Activated T-helper 17 cell treated with anti-CD3 and anti-CD28 coated beads, Interleukin-2, amount 50 U/mL, for 72 hours (primary cell): Measurements from ENCODE around the gene TESMIN. TPM values are rescaled to one million over a fixed set of nuclear protein-coding genes. Genes with fewer than 3 reads are reported as not detected.

Experiments used
- ATAC-seq: fragments of 150-1000 bp; cut with Tn5 transposase; replicated peaks from 2 replicates; pipeline ENCODE4 v1.10.0; 2021; ENCODE audit warnings: mild to moderate bottlenecking, moderate library complexity
- H3K27ac Mint-ChIP-seq: one replicate; pipeline ENCODE4 v1.8.0; 2022; ENCODE audit warnings: mixed read lengths
- H3K27me3 Mint-ChIP-seq: one replicate; pipeline ENCODE4 v1.8.0; 2022; ENCODE audit warnings: mixed read lengths
- H3K36me3 Mint-ChIP-seq: one replicate; pipeline ENCODE4 v1.8.0; 2022; ENCODE audit warnings: low read depth, mild to moderate bottlenecking, mixed read lengths
- H3K4me1 Mint-ChIP-seq: one replicate; pipeline ENCODE4 v1.8.0; 2022; ENCODE audit warnings: mixed read lengths
- H3K4me3 Mint-ChIP-seq: one replicate; pipeline ENCODE4 v1.8.0; 2022; ENCODE audit warnings: mild to moderate bottlenecking, mixed read lengths
- H3K9me3 Mint-ChIP-seq: one replicate; pipeline ENCODE4 v1.8.0; 2022; ENCODE audit warnings: mixed read lengths
- total RNA-seq, 2 donors: library from RNA; stranded (reverse); gene quantifications; one replicate each; pipeline ENCODE4 v1.2.3, GENCODE V29; 2022

TESMIN gene, protein sequence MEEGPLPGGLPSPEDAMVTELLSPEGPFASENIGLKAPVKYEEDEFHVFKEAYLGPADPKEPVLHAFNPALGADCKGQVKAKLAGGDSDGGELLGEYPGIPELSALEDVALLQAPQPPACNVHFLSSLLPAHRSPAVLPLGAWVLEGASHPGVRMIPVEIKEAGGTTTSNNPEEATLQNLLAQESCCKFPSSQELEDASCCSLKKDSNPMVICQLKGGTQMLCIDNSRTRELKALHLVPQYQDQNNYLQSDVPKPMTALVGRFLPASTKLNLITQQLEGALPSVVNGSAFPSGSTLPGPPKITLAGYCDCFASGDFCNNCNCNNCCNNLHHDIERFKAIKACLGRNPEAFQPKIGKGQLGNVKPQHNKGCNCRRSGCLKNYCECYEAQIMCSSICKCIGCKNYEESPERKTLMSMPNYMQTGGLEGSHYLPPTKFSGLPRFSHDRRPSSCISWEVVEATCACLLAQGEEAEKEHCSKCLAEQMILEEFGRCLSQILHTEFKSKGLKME
- total RNA-seq, result 10 to 100 TPM in 1 of 2 donors, 1 to 10 TPM in 1; 7.7 to 11.8 TPM

DNA sequence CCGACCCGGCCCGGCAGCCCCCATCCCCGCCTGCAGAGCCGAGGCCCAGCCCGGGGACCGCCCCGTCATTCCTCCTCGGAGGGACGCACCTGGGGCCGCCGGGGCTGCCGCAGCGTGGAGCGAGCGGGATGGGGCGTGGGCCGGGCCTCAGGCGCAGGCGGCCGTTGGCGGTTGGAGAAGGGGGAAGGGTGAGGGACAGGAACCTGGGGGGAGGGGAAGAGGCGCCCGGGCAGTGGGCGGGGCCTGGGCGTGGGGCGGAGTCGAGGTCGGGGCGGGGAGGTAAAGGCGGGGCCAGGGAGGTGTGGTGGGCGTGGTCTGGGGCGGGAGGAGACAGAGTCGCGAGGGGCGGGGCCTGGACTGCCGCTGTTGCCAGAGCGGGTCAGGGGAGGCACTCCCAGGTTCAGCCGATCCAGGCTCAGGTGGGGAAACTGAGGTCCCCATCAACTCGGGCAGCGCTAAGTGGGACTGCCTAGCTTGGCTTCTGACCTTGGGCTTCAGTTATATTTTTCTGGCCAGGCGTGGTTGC, at the start of gene TESMIN:
TESMIN (minus strand) TSS at position 190 of the 526 bp plus-strand sequence. CDS start 860 bp downstream, outside the sequence.
- H3K27ac Mint-ChIP-seq, result peak within 1 kb of the TSS; percentile 30
- peaks cover 6% of the 10 kb centered on the region for H3K36me3 Mint-ChIP-seq
- H3K27me3 Mint-ChIP-seq, result no peaks in the 10 kb centered on the region
- H3K9me3 Mint-ChIP-seq, result no peaks in the 10 kb centered on the region
- H3K4me1 Mint-ChIP-seq, result no peaks in the 10 kb centered on the region
- peak within 1 kb of the TSS; percentile 82 for H3K4me3 Mint-ChIP-seq
- peak; percentile 96 for ATAC-seq

DNA sequence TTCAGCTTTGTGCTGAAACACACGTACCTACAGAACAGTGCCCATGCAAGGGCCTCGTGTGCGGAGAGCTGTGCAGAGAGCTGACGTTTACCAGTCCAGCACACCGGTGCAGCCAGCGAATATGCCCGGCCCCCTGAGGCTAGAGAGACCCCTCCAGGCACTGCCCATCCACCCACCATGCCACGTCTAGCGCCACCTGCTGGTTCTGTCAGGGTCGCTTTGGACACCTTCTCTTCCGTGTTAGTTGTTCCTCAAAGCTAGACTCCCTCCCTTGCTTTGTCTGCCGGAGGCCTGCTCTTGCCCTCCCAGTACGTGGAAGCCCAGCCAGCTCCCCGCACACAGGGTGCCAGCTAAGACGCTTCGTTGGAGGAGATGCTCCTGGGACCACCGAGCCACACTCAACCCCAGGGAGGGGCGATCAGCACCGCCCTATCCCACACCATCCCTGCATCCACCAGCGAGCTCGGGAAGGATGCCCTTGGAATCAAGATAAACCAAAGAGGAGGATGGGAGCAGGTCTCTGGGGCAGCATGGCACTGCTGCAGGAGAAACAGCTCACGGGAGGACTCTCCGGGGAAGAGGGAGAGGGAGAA, 47.0 kb upstream of the TESMIN start:
- Mint-ChIP-seq H3K27me3 (no peaks in the 10 kb centered on the region), H3K36me3 (peaks cover 57% of the 10 kb centered on the region), H3K4me1 (no peaks in the 10 kb centered on the region), H3K27ac (no peak overlapping the region), H3K4me3 (no peak overlapping the region), H3K9me3 (no peaks in the 10 kb centered on the region)
- peak; percentile 31 for ATAC-seq

DNA sequence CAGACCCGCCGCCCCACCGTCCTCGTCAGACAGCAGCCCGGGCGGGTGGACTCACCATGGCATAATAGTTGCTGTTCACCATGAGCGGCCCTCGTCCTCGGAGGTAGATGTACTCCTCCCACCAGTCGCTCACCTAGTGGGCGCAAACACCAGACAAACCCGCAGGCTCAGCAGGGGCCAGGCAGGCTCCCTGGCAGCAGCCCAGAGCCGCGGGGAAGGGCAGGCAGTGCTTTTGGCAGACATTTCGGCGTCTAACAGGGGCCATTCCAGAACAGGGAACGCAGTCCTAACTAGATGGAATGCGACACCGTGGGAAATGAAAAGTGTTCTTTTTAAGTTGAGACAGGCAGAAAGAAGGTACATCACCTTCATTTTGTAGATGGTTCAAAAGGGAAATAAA, 45.5 kb upstream of the TESMIN start:
- peaks cover 52% of the 10 kb centered on the region for H3K36me3 Mint-ChIP-seq
- no peaks in the 10 kb centered on the region for H3K4me1 Mint-ChIP-seq
- H3K27me3 Mint-ChIP-seq, result no peaks in the 10 kb centered on the region
- H3K27ac Mint-ChIP-seq, result no peak overlapping the region
- H3K4me3 Mint-ChIP-seq, result no peak overlapping the region
- H3K9me3 Mint-ChIP-seq, result no peaks in the 10 kb centered on the region
- no peak for ATAC-seq

DNA sequence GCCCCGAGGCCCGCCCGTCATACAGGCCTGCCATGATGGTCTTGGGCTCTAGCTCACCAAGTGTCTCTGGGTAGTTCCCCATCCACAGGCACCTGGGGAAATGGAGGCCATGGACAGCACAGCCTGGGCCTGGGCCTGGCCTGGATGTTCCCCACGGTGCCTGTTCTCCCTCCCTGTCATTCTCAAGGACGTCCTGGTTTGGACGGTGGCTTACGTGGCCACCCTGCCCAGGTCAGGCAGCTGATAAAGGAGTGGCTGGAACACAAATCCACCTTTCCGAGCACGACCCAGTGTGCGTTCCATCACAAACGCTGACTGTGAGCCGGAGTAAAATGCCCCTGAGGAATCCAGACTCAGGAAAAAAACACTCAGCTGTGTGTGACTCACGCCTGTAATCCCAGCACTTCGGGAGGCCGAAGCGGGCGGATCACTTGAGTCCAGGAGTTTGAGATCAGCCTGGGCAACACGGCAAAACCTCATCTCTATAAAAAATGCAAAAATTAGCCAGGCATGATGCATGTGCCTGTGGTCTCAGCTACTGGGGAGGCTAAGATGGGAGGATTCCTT, 41.2 kb upstream of the TESMIN start:
- no peak overlapping the region for H3K27ac Mint-ChIP-seq
- H3K4me1 Mint-ChIP-seq, result no peaks in the 10 kb centered on the region
- ATAC-seq, result no peak
- no peaks in the 10 kb centered on the region for H3K27me3 Mint-ChIP-seq
- H3K4me3 Mint-ChIP-seq, result no peak overlapping the region
- no peaks in the 10 kb centered on the region for H3K9me3 Mint-ChIP-seq
- peaks cover 50% of the 10 kb centered on the region for H3K36me3 Mint-ChIP-seq

DNA sequence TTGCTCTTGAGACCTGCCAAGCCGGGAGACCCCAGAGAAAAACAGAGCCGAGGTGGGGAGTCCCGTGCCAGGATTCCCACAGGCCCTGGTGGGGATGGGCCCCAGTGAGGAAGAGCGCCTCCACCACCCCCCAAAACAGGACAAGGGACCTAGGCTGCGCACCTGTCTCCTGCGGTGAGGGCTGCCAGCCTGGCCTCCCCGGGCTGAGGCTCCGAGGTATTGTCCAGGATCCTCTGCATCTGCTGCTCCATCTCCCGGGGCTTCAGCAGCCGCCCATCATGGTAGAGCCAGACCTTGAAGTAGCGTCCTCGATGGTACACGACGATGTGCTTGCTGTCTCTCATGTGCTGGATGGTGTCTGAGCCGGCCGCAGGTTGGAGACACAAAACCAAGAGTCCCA, 33.3 kb upstream of the TESMIN start:
- Mint-ChIP-seq H3K4me1 (no peaks in the 10 kb centered on the region), H3K27ac (no peak overlapping the region), H3K36me3 (peaks cover 44% of the 10 kb centered on the region), H3K4me3 (no peak overlapping the region), H3K9me3 (no peaks in the 10 kb centered on the region), H3K27me3 (no peaks in the 10 kb centered on the region)
- no peak for ATAC-seq

DNA sequence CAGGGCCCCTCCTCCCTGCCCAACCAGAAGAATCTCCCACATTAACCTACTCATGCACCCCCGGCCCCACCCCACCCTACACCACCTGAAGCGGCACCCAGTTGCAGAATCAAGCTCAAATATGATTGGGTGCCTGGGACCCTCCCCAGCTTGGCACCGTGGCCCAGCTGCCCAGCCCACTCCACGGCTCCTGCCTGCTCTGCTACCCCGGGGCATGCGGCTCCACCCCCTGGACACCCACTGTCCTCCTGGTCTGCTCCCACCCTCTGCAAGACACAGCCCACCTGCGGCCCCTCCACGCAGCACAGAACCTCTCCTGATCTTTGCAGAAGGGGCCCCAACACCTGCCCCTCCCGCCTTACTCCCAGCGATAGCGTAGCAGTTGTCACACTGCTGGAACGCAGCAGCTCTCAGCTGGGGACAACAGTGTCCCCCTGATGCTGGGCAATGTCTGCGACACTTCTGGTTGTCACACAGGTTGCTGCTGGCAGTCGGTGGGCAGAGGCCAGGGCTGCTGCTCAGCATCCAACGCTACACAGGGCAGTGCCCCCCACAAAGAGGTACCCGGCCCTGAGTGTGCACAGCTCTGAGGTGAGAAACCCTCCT, 32.0 kb upstream of the TESMIN start:
- Mint-ChIP-seq H3K4me3 (no peak overlapping the region), H3K36me3 (peaks cover 47% of the 10 kb centered on the region), H3K9me3 (no peaks in the 10 kb centered on the region), H3K4me1 (no peaks in the 10 kb centered on the region), H3K27me3 (no peaks in the 10 kb centered on the region), H3K27ac (no peak overlapping the region)
- ATAC-seq, result no peak

DNA sequence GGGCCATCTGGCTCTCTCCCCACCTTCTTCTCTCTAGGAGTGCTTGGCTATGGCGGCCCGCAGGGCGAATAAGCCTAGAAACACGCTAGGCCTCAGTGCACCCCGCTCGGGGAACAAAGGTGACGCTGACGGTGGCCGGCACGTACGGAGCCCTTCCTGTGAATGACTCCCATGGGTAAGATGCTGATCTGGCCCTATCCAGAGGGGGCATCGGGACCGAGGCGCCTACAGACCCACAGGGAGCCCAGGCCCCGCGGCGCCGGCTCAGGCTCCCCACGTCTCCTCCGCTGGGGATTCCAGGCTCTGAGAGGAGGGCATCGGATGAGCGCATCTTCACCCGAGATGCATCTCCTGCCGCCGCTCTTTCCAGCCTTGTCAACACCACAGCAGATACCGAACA, 31.4 kb upstream of the TESMIN start:
- no peak for ATAC-seq
- Mint-ChIP-seq H3K4me1 (no peaks in the 10 kb centered on the region), H3K36me3 (peaks cover 53% of the 10 kb centered on the region), H3K27me3 (no peaks in the 10 kb centered on the region), H3K9me3 (no peaks in the 10 kb centered on the region), H3K4me3 (no peak overlapping the region), H3K27ac (no peak overlapping the region)

DNA sequence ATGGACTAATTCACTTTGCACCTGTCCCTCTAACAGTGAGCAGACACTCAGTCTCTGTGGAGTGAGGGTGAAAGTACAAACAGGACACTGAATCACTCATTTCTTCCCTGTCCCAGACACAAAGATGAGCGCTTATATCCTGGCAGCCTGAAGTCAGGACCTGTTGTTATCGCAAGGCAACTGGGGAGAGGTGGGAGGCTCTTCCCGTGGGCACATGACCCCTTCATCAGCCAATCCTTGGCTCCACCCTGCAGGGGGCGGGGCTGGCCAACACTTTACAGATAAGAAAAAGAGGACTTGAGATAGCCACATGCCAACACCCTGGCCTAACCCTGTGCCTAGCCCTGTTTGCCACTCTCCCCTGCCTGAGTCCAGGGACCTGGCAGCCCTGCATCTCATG, 29.5 kb upstream of the TESMIN start:
- Mint-ChIP-seq H3K4me3 (no peak overlapping the region), H3K27ac (no peak overlapping the region), H3K4me1 (no peaks in the 10 kb centered on the region), H3K36me3 (peaks cover 68% of the 10 kb centered on the region), H3K9me3 (no peaks in the 10 kb centered on the region), H3K27me3 (no peaks in the 10 kb centered on the region)
- no peak for ATAC-seq

DNA sequence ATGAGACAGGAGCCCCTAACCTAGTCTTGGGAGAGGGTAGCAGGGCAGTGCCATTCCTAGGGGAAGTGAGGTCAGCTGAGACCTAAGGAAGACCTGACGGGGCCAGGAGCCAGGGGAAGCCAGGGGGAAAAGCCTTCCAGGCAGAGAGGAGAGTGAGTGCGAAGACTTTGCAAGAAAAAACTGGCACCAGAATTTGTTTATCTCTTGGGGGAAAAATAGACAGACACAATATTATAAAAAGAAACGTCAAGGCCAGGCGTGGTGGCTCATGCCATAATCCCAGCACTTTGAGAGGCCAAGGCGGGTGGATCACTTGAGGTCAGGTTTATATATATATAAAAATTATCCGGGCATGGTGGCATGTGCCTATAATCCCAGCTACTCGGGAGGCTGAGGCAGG, 26.9 kb upstream of the TESMIN start:
- no peak for ATAC-seq
- H3K27ac Mint-ChIP-seq, result no peak overlapping the region
- no peak overlapping the region for H3K4me3 Mint-ChIP-seq
- no peaks in the 10 kb centered on the region for H3K4me1 Mint-ChIP-seq
- no peaks in the 10 kb centered on the region for H3K27me3 Mint-ChIP-seq
- H3K36me3 Mint-ChIP-seq, result peaks cover 83% of the 10 kb centered on the region
- H3K9me3 Mint-ChIP-seq, result no peaks in the 10 kb centered on the region

DNA sequence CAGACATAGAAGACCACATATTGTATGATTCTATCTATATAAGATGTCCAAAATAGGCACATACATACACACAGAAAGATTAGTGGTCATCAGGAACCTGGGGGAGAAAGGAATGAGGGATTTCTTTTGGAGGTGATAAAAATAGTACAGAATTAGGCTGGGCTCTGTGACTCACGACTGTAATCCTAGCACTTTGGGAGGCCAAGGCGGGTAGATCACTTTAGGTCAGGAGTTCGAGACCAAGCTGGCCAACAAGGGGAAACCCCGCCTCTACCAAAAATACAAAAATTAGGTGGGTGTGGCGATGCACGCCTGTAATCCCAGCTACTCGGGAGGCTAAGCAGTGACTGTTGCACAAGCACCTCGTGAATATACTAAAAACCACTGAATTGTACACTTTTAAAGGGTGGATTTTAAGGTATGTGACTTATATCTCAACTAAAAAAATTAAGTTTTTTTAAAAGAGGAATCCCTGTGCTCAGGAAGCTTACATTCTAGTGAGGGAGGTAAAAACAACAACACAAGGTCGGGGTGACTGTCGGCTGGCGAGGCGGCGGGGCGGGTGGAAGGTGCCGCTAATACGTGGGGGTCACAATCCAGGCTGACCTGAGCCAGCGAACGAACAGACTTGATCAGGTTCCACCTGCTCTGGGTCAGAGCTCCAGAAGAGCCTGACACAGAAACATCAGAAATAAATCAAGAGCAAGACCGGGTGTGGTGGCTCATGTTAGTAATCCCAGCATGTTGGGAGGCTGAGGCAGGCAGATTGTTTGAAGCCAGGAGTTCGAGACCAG, 25.3 kb upstream of the TESMIN start:
- Mint-ChIP-seq H3K4me3 (no peak overlapping the region), H3K36me3 (peaks cover 87% of the 10 kb centered on the region), H3K27me3 (no peaks in the 10 kb centered on the region), H3K4me1 (no peaks in the 10 kb centered on the region), H3K27ac (peak overlapping the region; percentile 31), H3K9me3 (no peaks in the 10 kb centered on the region)
- no peak for ATAC-seq

DNA sequence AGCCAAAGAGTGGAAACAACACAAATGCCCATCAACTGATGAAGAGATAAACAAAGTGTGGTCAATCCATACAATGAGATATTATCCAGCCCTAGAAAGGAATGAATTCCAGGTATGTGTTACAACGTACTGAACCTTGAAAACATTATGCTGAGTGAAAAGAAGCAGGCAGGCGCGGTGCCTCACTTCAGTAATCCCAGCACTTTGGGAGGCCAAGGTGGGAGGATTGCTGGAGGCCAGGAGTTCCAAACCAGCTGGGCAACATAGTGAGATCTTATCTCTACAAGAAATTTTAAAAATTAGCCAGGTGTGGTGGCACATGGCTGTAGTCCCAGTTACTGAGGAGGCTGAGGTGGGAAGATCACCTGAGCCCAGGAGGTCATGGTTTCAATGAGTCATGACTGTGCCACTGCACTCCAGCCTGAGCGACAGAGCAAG, 24.6 kb upstream of the TESMIN start:
- Mint-ChIP-seq H3K4me3 (no peak overlapping the region), H3K4me1 (no peaks in the 10 kb centered on the region), H3K9me3 (no peaks in the 10 kb centered on the region), H3K27ac (peak overlapping the region; percentile 31), H3K36me3 (peaks cover 85% of the 10 kb centered on the region), H3K27me3 (no peaks in the 10 kb centered on the region)
- ATAC-seq, result no peak

DNA sequence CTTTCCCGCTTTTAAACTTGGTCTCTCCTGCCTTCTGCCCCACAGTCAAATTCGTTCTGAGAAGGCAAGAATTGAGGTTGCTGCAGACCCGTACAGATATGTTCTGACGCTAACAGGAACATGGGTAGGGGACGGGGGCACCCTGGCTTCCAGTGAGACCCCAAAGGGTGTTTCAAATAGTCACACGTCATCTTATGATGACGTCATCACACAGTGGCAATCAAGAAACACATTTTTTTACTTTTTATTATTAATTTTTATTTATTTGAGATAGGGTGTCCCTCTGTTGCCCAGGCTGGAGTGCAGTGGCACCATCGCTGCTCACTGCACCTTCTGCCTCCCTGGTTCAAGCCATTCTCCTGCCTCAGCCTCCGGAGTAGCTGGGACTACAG, 22.9 kb upstream of the TESMIN start:
- no peaks in the 10 kb centered on the region for H3K4me1 Mint-ChIP-seq
- H3K36me3 Mint-ChIP-seq, result peaks cover 85% of the 10 kb centered on the region
- no peak overlapping the region for H3K27ac Mint-ChIP-seq
- no peak overlapping the region for H3K4me3 Mint-ChIP-seq
- no peaks in the 10 kb centered on the region for H3K9me3 Mint-ChIP-seq
- ATAC-seq, result no peak
- no peaks in the 10 kb centered on the region for H3K27me3 Mint-ChIP-seq

DNA sequence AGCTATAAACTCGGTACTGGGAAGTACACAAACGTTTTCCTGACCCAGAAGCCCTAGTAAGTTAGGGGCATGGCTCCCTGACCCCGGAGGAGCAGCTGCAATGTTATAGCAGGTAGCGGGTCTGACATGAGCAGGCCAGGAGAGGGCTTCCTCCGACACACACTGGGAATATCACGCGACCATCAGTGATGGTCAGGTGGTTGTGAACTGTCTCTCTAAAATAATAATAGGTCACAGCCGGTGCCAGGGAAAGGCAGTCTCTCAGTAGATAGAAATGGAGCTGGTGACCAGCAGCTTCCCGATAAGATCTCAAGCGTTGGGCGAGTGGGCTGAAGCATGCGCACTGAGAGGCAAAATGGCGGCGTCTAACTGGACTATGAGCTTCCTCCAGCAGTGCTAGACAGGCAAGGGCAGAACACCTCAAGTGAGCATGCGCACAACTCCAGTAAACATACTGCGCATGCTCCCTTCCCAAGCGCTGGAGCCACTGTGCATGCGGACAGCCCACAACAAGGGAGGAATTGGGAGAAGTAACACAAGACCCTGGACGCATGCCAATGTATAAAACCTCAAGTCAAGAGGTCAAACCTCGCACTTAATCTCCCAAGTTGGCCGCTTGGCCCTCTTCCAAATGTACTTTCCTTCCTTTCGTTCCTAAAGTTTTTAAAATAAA, 22.3 kb upstream of the TESMIN start:
- Mint-ChIP-seq H3K4me1 (no peaks in the 10 kb centered on the region), H3K27ac (no peak overlapping the region), H3K27me3 (no peaks in the 10 kb centered on the region), H3K9me3 (no peaks in the 10 kb centered on the region), H3K4me3 (no peak overlapping the region), H3K36me3 (peaks cover 85% of the 10 kb centered on the region)
- ATAC-seq, result no peak
